Osteocyte (in vitro differentiated cells): ENCODE data around the gene CSF1R. TPM values are rescaled to one million over a fixed set of nuclear protein-coding genes. Genes with fewer than 3 reads are reported as not detected.

ENCODE experiments used
- DNase-seq: peaks from one replicate; pipeline ENCODE4 v3.0.0; 2021; ENCODE audit warnings: mixed read lengths; ENCODE audit not compliant: unreplicated experiment; ENCODE audit errors: extremely low spot score
- H3K27ac Mint-ChIP-seq: one replicate; pipeline ENCODE4 v1.8.0; 2021; ENCODE audit warnings: mild to moderate bottlenecking, mixed read lengths; ENCODE audit not compliant: unreplicated experiment
- H3K27me3 Mint-ChIP-seq: one replicate; pipeline ENCODE4 v1.8.0; 2021; ENCODE audit warnings: mixed read lengths; ENCODE audit not compliant: unreplicated experiment
- H3K36me3 Mint-ChIP-seq: one replicate; pipeline ENCODE4 v1.8.0; 2021; ENCODE audit warnings: mixed read lengths; ENCODE audit not compliant: unreplicated experiment
- H3K4me1 Mint-ChIP-seq: one replicate; pipeline ENCODE4 v1.8.0; 2021; ENCODE audit warnings: mixed read lengths; ENCODE audit not compliant: unreplicated experiment
- H3K4me3 Mint-ChIP-seq: one replicate; pipeline ENCODE4 v1.8.0; 2021; ENCODE audit warnings: mild to moderate bottlenecking, moderate library complexity, mixed read lengths; ENCODE audit not compliant: unreplicated experiment
- H3K9me3 Mint-ChIP-seq: one replicate; pipeline ENCODE4 v1.8.0; 2021; ENCODE audit warnings: mixed read lengths; ENCODE audit not compliant: unreplicated experiment
- total RNA-seq: library from RNA; stranded (reverse); gene quantifications from 2 replicates; pipeline ENCODE4 v1.2.1, GENCODE V29; 2021
- TF ChIP-seq, protein P1 (sequence below): fragments of 200-600 bp; sonication (generic); IDR thresholded peaks from 2 replicates; pipeline ENCODE4 v1.5.0; 2021; ENCODE audit warnings: antibody characterized with exemption, mild to moderate bottlenecking, moderate library complexity

The CSF1R gene
- total RNA-seq, 1 donor from 2014 or later = 1.2 TPM

DNA sequence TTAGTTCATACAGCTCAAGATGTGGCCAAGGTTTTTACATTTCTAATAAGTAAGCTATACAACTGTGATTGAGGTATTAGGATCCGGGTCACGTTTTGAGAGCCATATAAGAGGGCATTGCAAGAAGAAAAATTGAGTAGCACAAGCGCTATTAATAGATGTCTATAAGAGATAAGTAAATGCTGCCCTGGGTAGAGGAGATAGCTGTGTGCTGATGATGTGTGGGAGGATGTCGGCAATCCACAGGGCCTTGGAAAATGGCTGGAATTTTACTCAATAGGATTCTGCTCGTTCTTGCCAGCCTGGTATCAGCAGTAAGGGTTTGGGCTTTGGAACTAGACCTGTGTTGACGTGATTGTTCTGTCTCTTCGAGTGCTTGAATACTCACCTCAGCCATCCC, 41.6 kb downstream of the CSF1R start:
- peak overlapping the region; percentile 89 for H3K27ac Mint-ChIP-seq
- DNase-seq = no peak
- H3K4me1 Mint-ChIP-seq = peaks cover 31% of the 10 kb centered on the region
- TF ChIP-seq, protein P1, sequence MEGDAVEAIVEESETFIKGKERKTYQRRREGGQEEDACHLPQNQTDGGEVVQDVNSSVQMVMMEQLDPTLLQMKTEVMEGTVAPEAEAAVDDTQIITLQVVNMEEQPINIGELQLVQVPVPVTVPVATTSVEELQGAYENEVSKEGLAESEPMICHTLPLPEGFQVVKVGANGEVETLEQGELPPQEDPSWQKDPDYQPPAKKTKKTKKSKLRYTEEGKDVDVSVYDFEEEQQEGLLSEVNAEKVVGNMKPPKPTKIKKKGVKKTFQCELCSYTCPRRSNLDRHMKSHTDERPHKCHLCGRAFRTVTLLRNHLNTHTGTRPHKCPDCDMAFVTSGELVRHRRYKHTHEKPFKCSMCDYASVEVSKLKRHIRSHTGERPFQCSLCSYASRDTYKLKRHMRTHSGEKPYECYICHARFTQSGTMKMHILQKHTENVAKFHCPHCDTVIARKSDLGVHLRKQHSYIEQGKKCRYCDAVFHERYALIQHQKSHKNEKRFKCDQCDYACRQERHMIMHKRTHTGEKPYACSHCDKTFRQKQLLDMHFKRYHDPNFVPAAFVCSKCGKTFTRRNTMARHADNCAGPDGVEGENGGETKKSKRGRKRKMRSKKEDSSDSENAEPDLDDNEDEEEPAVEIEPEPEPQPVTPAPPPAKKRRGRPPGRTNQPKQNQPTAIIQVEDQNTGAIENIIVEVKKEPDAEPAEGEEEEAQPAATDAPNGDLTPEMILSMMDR = no peak
- H3K9me3 Mint-ChIP-seq = no peaks in the 10 kb centered on the region
- peaks cover 66% of the 10 kb centered on the region for H3K36me3 Mint-ChIP-seq
- H3K27me3 Mint-ChIP-seq = no peaks in the 10 kb centered on the region
- H3K4me3 Mint-ChIP-seq = no peak overlapping the region

DNA sequence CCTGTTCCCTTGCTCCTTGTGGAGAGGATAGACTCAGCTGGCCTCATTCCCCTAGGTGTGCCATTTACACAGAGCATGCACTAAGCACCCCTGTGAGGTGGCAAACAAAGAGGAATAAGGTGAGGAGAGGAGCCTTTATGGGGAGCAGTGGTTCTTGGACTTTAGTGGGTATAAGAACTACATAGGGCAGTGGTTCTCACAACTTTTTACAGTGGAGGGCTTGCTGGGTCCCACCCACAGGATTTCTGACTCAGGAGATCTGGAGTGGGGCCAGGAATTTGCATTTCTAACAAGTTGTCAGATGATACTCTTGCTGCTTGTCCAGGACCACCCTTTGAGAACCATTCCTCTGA, 42.0 kb downstream of the CSF1R start:
- DNase-seq = no peak
- TF ChIP-seq, protein P1 = no peak
- Mint-ChIP-seq H3K9me3 (no peaks in the 10 kb centered on the region), H3K36me3 (peaks cover 65% of the 10 kb centered on the region), H3K4me3 (peak overlapping the region; percentile 26), H3K27ac (peak overlapping the region; percentile 89), H3K27me3 (no peaks in the 10 kb centered on the region), H3K4me1 (peaks cover 34% of the 10 kb centered on the region)

- Mint-ChIP-seq H3K36me3 (peaks cover 60% of the 10 kb centered on the region), H3K4me3 (peak overlapping the region; percentile 26), H3K4me1 (peaks cover 37% of the 10 kb centered on the region), H3K9me3 (no peaks in the 10 kb centered on the region), H3K27me3 (no peaks in the 10 kb centered on the region), H3K27ac (peak overlapping the region; percentile 89)
- DNase-seq = no peak
- TF ChIP-seq, protein P1 = no peak
These were observed 42.6 kb downstream of the CSF1R start for GRCh38 chr5:150043657-150044328.

DNA sequence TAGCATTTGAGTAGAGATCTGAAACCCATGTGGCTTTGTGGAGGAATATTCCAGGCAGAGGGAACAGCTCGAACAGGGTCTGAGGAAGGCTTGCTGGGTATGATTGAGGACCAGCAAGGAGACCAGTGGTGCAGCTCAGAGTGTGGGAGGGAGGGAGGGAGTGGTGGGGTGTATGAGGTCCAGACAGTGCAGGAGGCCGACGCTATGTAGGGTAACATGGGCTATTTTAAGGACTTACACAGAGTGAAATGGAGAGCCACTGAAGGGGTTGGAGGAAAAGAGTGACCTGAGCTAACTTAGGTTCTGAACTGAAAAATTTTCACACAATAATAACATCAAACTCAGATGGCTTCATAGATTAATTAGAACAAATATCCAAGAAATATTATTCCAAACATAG, 43.9 kb downstream of the CSF1R start:
- no peak for DNase-seq
- Mint-ChIP-seq H3K4me3 (no peak overlapping the region), H3K36me3 (peaks cover 62% of the 10 kb centered on the region), H3K9me3 (no peaks in the 10 kb centered on the region), H3K27me3 (no peaks in the 10 kb centered on the region), H3K4me1 (peaks cover 50% of the 10 kb centered on the region), H3K27ac (peak overlapping the region; percentile 67)
- TF ChIP-seq, protein P1 = no peak

DNA sequence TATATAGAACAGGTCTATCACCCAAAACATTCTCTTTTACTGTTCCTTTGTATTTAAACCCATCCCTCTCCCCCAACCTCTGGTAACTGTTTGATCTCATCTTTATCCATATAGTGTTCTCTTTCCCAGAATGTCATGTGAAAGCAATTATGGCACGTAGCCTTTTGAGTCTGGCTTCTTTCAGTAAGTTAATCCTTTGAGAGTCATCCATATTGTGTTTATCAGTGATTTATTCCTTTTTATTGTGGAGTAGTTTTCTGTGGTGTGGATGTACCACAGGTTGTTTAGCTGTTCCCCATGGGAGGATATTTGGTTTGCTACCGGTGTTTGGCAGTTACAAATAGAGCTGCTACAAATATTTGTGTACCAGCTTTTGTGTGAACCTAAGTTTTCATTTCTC, 47.8 kb downstream of the CSF1R start:
- TF ChIP-seq, protein P1 = no peak
- H3K4me1 Mint-ChIP-seq = peaks cover 57% of the 10 kb centered on the region
- peaks cover 76% of the 10 kb centered on the region for H3K36me3 Mint-ChIP-seq
- no peaks in the 10 kb centered on the region for H3K9me3 Mint-ChIP-seq
- peak overlapping the region; percentile 0 for H3K27ac Mint-ChIP-seq
- no peak overlapping the region for H3K4me3 Mint-ChIP-seq
- DNase-seq = no peak
- no peaks in the 10 kb centered on the region for H3K27me3 Mint-ChIP-seq
